ENCODE data around the gene CD276.

DNA sequence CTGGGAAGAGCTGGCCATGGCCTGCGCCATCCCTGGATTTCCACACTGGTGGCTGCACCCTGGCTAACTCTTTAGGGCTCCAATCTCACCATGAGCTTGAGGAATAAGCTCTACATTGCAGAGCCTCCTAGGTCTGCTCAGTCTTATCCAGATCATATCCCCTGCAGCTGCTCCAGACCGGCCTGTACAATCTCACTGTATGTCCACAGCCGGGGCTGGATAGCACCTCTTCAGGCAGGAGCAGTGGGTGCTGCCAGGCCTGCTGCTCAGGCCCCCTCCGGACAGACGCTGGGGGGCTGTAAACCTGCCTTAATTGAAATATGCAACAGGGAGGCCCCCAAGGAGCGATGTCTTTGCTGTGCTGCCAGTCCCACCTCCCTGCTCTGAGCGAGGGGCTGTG lies 53.4 kb downstream of the CD276 start:
- TF ChIP-seq CTCF (IDR thresholded peaks at IDR 0.05; ENCODE audit: poor library complexity, severe bottlenecking) (no peak), RAD21 (conservative IDR thresholded peaks at IDR 0.05) (no peak), POLR2AphosphoS5 (IDR thresholded peaks at IDR 0.05) (no peak), SMC3 (conservative IDR thresholded peaks at IDR 0.05; ENCODE audit: poor library complexity) (no peak), EP300 (conservative IDR thresholded peaks at IDR 0.05; ENCODE audit: poor library complexity, severe bottlenecking) (no peak)
